ENCODE data around the gene TMEM272.

Gene TMEM272

DNA sequence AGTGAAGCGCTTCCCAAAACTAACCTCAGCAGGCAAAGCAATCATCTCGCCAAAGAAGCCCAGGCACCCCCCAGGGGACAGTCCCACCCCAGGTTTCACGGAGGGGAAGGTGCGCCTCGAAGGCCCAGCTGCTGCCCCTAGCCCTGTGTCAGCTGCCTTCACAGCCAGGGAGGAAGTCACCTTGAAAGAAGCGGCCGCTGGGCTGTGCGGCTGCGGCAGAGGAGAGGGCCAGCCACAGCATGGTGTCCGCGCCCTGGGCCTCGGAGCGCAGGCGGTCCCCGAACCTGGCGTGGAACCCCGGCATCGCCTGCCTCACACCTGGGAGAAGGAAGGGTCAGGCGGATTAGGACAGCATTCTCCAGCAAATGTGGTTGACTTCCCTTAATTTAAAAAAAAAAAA is 76.0 kb downstream of the TMEM272 start:
- DNase-seq (ENCODE audit: low spot score) = no peak
- in situ Hi-C loops (cut with MboI; ENCODE audit: low sequenced_read_pairs, unreplicated experiment) = no loop called here

DNA sequence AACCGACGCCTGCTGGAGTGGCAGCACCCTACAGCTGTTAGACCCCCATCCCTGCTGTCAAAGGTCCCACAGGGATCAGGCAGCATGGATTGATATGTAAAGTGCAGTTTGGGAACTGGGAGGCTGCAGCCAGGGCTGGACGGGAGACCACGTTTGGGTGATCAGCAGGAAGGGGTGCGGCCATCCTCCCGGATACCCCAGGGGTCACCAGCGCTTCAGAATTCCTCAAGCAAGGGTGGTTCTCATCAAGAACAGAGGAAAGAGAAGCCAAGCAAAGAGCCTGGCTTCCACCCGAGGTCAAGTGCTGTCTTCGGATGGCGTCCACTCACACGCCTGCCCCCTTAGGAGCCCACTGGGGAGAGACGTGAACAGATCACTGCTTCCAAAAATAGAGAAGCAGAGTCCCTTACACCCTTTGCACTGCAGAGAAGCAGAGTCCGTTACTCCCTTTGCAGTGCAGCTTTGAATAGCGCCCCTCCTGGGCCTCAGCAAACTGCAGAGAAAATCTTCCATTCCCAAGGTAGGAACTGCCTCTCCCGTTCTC is 76.5 kb downstream of the TMEM272 start:
- in situ Hi-C loops (cut with MboI; ENCODE audit: low sequenced_read_pairs, unreplicated experiment) = no loop called here
- TF ChIP-seq, protein P1, sequence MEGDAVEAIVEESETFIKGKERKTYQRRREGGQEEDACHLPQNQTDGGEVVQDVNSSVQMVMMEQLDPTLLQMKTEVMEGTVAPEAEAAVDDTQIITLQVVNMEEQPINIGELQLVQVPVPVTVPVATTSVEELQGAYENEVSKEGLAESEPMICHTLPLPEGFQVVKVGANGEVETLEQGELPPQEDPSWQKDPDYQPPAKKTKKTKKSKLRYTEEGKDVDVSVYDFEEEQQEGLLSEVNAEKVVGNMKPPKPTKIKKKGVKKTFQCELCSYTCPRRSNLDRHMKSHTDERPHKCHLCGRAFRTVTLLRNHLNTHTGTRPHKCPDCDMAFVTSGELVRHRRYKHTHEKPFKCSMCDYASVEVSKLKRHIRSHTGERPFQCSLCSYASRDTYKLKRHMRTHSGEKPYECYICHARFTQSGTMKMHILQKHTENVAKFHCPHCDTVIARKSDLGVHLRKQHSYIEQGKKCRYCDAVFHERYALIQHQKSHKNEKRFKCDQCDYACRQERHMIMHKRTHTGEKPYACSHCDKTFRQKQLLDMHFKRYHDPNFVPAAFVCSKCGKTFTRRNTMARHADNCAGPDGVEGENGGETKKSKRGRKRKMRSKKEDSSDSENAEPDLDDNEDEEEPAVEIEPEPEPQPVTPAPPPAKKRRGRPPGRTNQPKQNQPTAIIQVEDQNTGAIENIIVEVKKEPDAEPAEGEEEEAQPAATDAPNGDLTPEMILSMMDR (IDR thresholded peaks at IDR 0.05; ENCODE audit: borderline replicate concordance, control extremely low read depth, extremely low read depth, insufficient read depth, missing control alignments) = no peak
- DNase-seq (ENCODE audit: low spot score) = no peak

More for the DNA sequence above, 76.0 kb downstream of the TMEM272 start:
- TF ChIP-seq, protein P1 (IDR thresholded peaks at IDR 0.05; ENCODE audit: borderline replicate concordance, control extremely low read depth, extremely low read depth, insufficient read depth, missing control alignments) = no peak

DNA sequence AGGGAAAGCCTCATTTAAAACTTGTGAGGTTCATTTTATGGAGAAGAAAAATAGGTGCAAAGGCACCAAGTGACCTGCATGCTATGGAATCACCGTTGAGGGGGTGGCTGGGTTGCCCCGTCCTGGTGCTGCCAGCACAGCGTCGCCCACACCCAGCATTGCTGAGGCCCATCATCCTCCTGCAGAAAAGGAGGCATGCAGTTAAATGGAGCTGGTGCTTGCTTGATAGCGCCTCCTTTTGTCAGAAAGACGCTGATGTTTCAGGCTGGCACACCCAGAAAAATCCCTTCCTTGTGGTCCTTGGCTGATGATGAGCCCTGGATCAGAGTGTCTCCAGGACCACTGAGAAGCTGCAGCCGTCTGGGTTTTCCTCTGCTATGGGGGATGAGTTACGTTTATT is 77.9 kb downstream of the TMEM272 start:
- DNase-seq (ENCODE audit: low spot score) = no peak
- in situ Hi-C loops (cut with MboI; ENCODE audit: low sequenced_read_pairs, unreplicated experiment) = no loop called here
- TF ChIP-seq, protein P1 (IDR thresholded peaks at IDR 0.05; ENCODE audit: borderline replicate concordance, control extremely low read depth, extremely low read depth, insufficient read depth, missing control alignments) = no peak

DNA sequence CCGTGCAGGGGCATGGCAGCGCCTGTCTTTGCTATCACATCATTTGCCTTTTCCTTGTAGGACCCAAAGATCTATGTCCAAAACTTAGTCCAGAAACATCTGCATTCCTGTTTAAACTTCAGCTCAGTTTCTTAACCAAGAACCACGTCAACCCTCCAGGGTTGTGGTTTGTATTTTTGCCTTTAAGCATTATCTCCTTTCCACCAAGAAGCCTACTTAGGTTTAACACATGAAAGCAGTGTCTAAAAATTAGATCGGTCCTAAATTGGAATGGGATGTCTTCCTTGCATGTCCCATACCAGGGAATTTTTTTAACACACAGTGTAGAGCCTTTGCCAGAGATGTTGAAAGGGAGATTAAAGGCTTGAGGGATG is 79.8 kb downstream of the TMEM272 start:
- in situ Hi-C loops (cut with MboI; ENCODE audit: low sequenced_read_pairs, unreplicated experiment) = no loop called here
- no peak for DNase-seq (ENCODE audit: low spot score)
- TF ChIP-seq, protein P1 (IDR thresholded peaks at IDR 0.05; ENCODE audit: borderline replicate concordance, control extremely low read depth, extremely low read depth, insufficient read depth, missing control alignments) = no peak

DNA sequence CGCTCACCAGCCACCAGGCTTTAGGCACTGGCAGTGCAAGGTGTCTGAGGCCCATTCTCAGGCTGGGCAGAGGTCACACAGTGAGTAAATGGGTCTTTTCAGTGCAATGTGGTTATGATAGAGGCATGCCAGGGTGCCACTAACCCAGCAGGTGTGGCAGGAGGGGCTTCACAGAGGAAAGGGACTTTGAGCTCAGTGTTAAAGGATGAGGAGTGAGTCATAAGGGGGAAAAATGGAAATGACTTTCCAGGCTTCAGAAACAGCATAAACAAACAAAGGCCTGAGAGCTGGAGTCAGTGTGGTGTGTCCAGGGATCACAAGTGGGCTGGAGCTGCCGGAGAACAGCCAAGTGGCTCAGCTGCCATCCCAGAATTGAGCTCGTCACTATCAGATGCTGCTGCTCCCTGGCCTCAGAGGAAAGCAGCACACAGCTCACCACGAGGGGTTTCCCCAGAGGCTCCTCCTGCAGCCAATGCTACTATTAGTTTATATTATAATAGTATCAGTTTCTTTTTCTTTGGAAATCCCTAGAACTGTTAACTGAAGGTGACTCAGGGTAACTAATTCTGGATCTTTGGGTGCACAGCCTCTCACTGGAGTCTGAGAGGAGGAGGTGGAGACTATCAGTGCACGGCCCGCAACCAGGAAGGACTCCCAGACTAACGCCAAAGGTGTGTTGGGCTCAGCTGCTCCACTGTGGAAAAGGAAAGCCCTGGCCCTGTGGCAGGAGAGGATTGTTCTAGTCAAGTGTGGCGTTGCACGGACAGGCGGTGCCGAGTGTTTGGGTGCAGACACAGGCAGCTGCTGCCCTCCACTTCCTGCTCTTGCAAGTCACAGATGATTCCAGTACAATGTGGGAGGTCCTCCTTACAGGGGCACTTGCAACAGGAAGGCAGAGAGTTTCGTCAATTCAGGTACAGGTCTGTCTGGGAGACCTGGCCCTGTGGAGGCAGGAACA is 80.5 kb downstream of the TMEM272 start:
- in situ Hi-C loops (cut with MboI; ENCODE audit: low sequenced_read_pairs, unreplicated experiment) = no loop called here
- TF ChIP-seq, protein P1 (IDR thresholded peaks at IDR 0.05; ENCODE audit: borderline replicate concordance, control extremely low read depth, extremely low read depth, insufficient read depth, missing control alignments) = no peak
- peak; percentile 79 for DNase-seq (ENCODE audit: low spot score)

DNA sequence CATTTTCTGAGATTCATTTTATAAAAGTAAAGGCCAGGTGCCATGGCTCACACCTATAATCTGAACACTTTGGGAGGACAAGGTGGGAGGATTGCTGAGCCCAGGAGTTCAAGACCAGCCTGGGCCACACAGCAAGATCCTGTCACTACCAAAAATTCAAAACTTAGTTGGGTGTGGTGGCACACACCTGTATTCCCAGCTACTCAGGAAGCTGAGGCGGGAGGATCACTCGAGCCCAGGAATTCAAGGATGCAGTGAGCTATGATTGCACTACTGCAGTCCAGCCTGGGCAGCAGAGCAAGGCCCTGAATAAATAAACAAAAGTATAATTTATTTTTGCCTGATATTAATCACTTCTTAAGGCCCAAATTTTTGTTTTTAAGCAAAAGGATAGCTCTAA is 81.5 kb downstream of the TMEM272 start:
- no peak for DNase-seq (ENCODE audit: low spot score)
- in situ Hi-C loops (cut with MboI; ENCODE audit: low sequenced_read_pairs, unreplicated experiment) = no loop called here
- TF ChIP-seq, protein P1 (IDR thresholded peaks at IDR 0.05; ENCODE audit: borderline replicate concordance, control extremely low read depth, extremely low read depth, insufficient read depth, missing control alignments) = no peak

Measured in GM13976 (cell line).